Coronary artery (tissue), 2 donors: ENCODE results near the gene EIF3F.

ENCODE experiments used
- DNase-seq: peaks from one replicate; pipeline ENCODE4 v3.0.0-alpha.2; 2017; ENCODE audit warnings: low spot score
- H3K27ac ChIP-seq, 2 donors: fragments of 200-600 bp; sonication (generic); one replicate each; pipeline ENCODE4 v1.5.1; 2016 to 2019
- H3K4me3 ChIP-seq: fragments of 200-600 bp; sonication (generic); 2 replicates; pipeline ENCODE4 v1.5.1; 2016; ENCODE audit warnings: mild to moderate bottlenecking, moderate library complexity
- TF ChIP-seq, protein P1 (sequence below): fragments of 200-600 bp; sonication (generic); IDR thresholded peaks from one replicate; pipeline ENCODE4 v1.5.1; 2019; ENCODE audit warnings: antibody characterized with exemption

Gene EIF3F

DNA sequence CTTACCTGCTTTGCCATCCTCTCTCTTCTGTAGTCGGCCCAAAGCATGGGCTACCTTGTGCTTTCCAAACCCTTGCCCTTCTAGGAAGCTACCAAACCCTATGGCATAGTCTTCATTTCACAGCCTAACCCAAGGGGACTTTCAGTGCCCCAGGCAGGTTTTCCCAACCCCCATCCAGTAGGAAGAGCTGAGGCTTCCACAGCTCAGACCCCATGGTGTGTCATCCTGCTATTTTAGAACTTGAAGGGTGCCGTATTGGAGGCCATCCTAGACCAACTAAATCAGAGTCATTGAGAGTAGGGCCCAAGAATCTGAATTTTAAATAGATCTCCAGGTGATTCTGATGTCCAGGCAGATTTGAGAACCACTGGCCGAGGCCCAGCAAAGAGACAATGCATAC lies 61.9 kb downstream of the EIF3F start:
- DNase-seq: no peak
- TF ChIP-seq, protein P1, sequence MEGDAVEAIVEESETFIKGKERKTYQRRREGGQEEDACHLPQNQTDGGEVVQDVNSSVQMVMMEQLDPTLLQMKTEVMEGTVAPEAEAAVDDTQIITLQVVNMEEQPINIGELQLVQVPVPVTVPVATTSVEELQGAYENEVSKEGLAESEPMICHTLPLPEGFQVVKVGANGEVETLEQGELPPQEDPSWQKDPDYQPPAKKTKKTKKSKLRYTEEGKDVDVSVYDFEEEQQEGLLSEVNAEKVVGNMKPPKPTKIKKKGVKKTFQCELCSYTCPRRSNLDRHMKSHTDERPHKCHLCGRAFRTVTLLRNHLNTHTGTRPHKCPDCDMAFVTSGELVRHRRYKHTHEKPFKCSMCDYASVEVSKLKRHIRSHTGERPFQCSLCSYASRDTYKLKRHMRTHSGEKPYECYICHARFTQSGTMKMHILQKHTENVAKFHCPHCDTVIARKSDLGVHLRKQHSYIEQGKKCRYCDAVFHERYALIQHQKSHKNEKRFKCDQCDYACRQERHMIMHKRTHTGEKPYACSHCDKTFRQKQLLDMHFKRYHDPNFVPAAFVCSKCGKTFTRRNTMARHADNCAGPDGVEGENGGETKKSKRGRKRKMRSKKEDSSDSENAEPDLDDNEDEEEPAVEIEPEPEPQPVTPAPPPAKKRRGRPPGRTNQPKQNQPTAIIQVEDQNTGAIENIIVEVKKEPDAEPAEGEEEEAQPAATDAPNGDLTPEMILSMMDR: no peak
- H3K27ac ChIP-seq: no peak overlapping the region
- no peak overlapping the region for H3K4me3 ChIP-seq
